ENCODE measurements around the gene RXRA.

The RXRA gene

DNA sequence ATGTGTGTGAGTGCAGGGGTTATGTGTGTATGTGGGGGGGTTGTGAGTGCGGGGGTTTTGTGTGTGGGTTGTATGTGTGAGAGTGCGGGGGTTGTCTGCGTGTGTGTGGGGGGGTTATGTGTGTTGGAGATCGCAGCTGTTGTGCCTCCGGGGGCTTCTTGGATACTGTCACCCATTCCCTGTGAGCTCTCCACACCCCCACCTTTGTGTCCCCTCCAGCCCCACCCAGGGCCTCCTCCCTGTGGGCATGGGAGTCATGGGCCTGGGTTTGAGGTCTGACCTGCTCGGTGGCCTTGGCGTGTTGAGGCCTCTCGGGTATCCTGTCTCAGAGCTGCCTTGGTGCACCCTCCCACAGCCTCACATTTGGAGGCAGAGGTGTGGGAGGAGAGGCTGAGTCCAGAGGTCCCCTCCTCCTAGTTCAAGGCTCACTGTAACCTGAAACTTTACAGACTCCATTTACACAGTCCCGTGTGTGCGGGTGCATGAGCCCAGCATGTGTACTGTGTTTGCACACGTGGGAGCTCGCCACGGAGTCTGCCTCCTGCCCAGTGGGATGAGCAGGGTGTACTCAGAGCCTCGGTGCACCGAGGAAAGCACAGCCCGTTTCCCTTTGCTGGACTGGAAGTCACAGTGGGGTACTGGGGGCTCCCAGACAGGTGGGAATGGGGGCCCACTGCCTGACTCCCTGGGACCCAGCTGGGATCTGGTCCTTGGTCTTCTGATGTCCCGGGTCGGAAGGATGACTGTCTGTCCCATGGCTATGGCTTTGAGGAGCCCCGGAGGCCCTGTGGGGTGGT lies 43.4 kb downstream of the RXRA start:
- no peak for DNase-seq

DNA sequence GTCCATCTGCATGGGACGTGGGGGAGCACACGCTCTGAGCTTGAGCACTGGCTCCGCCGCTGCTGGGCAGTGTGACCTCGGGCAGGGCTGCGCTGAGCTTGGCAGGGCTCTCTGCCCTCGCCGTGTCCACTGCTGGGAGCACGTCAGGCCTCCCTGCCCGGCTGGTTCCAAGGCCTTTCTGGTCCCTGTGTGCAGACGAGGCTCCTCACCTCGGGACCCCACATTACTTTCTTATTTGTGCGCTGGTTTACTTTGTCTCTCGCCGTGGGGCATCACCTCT lies 43.9 kb downstream of the RXRA start:
- DNase-seq = no peak

DNA sequence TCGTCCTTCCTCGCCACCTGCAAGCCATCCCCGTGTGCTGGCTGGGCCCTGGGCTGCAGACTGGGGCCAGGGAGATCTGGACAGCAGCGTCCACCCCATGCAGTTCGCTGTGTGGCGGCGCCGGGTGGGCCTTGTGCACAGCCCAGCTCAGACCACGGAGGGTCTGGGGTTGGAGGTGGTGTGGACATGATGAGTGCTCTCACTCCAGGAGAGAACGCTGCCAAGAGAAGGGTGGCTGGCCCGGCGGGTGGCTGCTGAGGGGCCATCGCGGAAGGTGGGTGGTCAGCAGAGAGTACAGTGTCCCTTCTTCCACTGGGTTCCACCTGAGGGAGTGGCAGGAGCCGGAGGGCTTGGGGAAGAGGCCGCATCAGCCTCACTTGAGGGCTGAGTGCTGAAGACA lies 44.4 kb downstream of the RXRA start:
- DNase-seq = no peak

DNA sequence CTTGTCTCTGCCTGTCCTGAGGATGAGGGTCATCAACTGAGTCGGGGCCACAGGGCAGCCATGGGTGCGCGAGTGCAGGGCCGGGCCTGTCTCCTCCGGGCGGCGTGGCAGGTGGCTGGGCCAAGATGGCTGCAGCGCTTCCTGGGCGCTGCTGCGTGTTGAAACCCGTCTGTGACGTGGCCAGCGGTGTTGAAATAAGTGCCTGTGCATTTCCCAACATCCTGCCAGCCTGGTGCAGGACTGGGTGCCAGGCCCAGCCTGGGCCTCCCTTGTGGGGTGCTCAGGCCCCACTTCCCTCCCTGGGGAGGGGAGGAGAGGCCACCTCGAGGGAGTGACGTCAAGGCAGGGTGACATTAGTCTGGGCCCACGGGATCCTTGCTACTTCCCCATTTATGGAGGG lies 45.5 kb downstream of the RXRA start:
- peak; percentile 35 for DNase-seq

DNA sequence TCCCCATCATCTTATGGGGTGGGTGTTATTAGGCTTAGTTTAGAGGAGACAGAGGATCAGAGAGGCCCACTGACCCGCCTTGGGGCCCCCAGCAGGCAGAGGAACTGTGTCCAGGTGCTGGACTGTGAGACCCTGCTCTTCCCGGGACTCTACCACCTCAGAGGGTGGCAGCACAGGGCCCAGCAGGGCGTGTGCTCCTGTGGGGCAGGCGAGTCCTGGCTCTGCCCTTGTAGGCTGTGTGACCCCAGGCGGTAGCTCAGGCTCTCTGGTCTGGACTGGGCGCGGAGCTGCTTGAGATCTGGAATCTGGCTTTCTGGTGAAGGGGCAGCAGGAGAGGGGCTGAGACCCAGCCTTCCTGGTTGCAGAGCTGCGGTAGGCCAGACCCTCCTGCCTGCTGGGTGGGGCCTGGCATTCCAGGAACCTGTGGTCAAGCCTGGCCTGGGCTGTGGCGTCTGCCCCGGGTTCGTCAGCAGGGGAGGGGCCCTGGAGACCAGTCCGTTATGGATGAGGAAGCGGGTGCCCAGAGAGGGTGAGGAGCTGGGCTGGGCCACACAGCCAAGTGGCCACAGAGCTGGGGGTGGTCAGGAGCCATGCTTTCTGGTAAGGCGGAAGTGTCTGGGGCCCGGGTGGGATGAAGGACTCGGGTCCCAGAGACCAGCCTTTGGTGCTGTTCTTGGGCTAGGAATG lies 46.5 kb downstream of the RXRA start:
- DNase-seq = peak; percentile 32

DNA sequence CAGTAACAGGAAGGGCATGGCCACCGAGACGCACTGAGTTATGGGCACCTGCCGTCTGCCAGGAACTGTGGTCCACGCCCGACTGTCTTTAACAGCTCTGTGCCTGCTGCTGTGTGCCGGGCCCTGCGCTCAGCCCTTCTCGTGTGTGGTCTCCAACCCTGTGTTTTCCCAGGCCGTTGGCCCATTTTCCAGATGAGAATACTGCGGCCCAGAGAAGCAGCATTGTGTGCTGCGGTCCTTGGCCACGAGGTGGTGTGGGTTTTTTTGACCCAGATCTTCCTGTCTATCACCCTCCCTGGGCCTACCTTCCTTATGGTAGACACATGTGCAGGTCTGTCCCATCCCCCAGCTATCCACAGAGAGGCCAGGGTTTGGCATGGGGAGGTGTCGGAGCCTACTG lies 47.0 kb downstream of the RXRA start:
- peak; percentile 34 for DNase-seq

DNA sequence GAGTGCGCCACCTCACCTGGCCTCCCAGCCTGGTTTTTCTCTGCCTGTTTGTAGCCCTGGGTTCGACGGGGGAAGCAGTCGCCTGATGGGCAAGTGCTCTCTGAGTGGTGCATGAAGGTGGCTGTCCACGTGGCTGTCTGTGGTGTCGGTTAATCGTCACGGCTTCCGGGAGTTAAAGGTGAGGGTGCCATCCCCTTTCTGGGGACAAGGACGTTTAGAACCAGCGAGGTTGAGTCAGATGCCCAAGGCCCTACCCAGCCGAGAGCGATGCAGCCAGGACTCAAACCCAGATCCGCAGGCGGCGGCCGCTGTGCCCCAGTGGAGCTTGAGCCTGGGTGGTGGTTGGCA lies 47.7 kb downstream of the RXRA start:
- no peak for DNase-seq

DNA sequence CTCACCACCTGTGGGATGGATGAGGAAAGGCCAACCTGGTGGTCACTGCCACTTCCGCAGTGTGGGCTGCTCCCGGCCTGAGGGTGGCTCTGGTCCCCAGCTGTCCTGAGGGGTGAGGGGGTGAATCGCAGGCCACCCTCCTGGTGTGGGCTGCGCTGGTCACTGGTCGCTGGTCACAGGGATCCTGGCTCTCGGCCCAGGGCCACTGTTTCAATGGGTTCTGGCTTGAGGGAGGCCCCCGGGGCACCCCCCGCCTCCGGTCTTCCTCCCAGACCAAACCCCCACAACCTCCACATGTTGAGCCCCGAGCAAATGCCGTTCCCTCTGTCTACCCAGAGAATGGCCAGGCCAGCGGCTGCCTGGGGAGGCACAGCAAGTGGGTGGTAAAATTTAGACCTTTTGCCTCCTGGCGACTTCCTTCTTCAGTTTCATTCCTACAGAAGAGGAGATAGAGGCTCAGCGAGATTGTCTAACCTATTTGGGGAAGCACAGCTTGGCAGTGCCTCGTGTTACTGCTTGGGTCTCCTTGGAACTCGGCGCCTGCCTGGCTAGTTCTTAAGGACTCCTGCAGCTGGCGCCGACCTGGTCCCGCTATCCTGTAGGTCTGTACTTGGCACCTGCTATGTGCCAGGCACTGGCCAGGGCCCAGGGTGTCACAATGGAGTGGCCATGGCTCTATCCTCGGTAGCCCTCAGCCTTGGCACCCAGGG lies 48.2 kb downstream of the RXRA start:
- DNase-seq = no peak

DNA sequence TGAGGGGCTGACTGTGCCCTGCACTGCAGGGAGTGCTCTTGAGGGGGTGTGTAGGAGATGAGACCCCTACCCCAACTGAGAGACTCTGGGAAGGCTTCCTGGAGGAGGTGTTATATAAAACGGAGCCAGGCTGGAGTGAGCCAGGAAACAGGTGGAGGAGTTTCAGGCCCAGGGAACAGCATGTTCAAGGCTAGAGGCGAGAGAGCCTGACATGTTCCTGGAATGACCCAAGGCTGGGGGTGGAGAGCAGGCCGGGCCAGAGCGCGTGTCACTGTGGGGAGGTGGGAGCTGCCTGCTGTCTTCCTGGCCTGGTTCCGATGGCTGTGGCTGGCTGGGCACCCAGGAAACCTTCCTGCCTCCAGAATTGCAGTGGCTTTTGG lies 48.7 kb downstream of the RXRA start:
- no peak for DNase-seq

DNA sequence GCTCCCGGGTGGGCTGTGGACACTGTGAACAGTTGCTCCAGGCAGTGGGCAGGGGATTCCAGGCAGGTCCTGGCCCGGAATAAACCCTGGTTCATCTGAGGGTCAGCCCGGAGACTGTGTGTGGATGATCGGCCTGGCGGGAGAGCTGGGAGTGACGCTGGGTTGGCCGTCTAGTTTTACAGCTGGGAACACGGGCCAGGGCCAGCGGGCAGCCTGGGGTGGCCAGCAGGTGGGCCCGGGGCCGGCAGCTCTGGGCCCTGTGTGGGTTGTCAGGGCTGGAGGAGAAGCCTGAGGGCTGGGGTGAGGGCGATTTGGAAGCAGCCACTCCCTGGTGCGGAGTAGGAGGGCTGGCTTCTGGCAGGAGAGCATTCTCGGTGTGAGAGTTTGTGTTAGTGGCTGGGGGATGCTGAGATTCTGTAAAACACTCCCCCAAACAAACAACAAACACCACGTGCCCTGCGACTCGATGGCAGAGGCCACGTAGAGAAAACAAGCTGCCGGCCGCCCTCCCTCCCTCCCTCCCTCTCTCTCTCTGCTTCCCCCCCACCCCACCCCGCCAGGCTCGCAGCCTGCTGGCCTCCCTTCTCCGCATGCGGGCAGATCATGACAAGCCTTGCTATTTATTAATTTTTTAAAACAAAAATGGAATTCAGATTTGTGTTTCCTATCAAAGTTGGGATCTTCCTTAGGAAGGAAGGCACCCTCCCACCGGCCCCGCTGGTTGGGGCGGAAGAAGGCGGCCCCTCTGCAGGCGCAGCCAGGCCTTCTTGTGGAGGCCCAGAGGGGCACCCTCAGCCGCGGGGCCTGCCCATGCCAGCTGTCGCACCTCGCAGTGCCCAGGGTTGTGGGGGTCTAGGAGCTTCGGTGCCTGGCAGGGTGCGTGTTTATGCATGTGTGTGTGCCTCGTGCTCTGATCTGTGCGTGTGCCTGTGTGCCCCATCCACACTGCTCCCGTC lies 49.5 kb downstream of the RXRA start:
- peak; percentile 50 for DNase-seq

DNA sequence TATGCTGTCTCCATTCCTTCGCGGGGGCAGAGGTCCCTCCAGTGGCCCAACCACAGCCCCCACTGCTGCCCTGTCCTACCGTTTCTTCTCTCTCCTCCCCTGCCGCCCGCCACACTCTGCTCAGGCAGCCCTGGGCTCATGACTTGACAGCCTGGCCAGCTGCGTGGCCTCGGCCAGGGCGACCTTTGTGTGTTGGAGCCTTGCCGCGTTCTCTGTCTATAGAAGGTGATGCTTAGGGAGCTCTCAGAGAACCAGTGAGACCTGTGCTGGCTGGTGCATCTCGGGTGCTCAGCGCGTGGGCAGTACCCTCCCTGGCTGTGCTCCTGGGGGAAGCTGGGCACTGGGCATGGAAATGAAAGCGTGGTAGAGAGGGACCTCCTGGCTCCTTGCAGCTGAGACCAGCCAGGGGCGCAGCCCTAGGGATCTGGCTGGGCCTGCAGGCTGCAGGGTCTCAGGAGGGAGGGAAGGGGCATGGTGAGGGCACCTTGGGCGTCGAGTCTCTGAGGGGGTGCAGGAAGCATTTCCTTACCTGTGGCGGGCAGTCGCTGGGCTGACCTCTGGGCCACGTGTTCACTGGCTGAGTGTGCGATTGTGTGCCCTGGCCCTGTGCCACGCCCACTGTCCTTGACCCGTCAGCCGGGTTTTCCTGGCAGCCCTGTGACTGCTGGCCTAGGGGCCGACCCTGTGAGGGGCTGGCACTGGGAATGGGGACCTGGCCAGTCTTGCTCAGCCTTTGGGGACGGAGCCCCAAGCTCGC lies 50.3 kb downstream of the RXRA start:
- DNase-seq = no peak

DNA sequence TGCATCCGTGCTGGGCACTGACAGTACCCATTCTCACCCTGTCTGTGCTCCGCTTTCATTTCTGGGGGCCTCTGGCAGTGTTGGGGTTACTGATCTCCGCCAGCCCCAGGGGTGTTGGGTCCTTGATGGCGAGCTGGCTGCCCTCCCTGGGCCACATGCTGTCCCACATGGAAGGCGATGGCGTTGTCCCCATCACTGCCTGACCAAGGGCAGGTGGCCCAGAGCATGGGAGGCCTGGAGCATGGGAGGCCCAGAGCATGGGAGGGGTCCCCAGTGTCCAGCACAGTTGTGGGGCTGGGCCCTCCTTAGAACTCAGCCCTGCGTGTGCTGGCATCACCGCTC lies 50.9 kb downstream of the RXRA start:
- DNase-seq = no peak

DNA sequence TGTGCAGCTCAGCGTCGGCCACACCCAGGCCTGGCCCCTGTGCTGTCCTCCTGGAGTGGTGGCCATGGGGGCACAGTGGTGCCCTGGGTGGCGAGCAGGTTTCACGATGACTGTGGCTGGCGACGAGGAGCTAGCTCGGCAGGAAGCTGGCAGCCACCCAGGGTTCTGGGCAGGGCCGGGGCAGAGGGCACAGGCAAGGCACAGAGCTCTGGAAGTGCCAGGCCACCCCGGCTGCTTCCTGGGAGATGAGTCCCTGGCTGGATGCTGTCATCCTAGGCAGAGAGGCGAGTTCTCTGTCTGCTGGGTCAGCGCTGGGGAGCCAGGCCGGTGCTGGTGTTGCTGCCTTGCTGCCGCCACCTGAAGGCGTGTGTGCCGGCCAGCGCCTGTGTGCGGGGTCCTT lies 51.7 kb downstream of the RXRA start:
- DNase-seq = peak; percentile 33

DNA sequence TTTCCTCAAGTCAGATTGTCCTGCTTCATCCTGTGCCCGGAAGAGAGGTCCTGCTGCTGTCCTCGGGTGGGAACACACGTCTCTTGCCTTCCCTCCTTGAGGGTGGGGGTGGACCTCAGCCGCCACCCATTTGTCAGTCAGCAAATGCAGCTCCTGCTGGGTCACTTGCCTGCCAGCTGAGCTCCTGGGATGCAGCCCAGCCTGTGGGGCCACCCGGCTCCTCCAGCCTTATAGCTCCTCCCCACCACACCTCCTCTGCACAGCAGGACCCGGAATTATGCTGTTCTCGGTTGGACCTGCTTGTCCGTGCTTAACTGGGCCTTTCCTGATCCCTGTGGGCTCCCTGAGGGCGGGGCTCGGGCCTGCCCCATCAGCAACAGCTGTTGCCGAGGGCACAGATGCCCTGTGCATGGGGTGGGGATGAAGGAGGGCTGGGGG lies 52.7 kb downstream of the RXRA start:
- no peak for DNase-seq

DNA sequence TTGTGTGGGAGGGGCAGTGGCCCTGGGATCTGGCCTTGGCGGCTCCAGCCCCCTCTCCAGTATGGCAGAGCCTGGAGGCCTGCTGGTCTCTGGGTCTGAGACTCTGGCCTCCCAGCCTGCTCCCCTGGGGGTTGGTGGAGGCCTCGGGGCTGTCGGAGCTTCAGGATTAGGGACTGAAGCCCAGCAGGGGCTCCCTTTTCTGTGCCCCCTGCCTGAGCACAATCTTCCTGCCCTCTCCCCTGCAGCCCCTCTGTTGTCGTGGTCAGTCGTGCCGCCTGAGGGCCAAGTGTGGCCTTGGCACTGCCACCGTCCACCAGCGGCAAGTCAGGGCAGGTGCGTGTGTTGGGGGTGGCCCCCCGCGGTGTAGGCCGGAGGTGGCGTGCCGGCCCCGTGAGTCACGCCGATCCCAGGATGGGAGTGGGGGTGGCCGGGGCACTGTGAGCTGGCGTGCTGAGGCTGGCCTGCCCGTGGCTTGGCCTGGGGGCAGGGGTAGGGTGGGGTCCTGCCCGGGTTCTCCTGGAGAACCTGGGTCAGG lies 53.6 kb downstream of the RXRA start:
- no peak for DNase-seq

DNA sequence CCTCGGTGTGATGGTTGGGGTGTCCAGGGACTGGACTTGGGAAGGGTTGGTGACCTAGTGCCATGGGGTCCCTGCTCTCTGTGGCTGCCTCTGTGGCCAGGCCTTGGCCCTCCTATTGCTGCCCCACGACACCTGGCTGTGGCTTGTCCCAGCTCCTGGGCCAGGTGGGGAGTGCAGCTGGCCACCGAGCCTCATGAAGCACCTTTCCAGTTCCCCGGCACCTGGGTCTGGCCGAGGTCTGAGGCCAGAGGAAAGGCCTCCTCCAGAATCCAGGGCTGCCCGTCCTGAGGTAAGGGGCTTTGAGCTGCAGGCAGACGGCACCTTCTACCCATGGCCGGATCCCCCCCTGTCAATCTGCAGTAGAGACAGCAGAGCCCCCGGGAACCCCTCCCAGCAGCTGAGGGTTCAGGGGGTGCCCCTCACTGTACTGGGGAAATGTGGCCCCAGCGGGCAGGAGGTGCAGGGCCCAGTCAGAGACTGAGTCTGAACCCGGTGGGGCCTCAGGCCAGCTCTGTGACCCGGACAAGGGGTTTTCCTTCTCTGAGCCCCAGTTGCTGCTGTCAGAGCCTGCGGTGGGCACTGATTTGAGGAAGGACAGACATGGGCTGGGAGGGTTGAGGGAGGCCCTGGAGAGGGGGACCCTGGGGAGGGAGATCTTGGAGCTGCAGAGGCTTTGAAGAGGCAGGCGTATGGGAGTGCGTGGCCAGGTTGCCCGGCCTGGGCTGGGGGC lies 54.5 kb downstream of the RXRA start:
- DNase-seq = no peak

DNA sequence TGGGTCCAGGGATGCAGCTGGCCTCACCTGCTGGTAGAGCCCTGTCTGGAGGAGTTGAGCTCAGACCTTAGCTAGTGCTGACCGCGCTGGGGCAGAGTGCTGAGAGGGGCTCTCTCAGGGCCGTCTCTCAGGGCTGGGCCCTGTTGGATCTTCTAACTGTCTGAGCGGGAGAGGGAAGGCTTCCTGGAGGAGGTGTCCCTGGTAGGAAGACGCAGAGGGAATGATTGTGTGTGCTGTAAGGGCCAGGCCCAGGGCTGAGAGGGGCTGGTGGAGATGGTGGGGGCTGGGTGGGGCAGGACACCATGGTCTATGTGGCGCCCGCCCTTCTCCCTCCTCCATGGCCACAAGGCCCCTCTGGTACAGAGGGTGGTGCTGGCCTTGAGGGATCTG lies 55.0 kb downstream of the RXRA start:
- DNase-seq = no peak

DNA sequence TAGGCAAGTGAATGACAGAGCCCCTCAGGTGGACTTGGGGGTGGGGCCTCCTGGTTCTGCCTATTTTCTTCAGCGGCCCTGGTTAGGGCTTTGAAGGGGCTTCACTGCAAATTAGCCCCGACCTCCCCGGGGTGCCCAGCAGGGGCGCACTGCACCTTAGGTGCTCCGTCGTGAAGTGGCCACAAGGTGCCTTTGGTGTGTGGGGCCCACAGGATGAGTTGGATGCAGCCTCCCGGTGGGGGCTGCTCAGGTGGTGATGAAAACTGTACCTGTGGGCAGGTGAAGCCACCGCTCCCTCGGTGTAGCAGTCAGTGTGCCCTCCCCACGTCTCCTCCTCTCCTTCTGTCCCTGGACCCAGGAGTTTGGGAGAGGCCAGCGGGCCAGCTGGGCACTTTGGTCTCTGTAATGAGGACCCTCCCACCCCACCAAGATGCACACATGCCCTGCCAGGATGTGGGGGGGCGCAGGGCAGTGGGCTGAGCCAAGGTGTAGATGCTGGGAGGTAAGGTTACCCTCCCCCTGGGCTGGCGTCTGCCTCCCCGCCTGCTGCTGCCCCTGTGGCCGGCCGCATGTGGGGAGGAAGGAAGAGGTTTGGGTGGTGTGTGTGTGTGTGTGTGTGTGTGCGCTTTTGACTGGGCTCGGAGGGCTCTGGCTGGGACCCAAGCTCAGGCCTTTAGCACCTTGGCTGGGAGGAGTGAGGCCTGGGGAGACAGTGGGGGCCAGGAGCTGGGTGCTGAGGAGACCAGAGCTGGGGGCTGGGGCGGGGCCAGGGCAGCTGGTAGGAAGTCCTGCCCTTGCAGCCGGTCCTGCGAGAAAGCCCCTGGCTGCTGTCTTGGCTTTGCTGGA lies 55.6 kb downstream of the RXRA start:
- DNase-seq = peak; percentile 85

DNA sequence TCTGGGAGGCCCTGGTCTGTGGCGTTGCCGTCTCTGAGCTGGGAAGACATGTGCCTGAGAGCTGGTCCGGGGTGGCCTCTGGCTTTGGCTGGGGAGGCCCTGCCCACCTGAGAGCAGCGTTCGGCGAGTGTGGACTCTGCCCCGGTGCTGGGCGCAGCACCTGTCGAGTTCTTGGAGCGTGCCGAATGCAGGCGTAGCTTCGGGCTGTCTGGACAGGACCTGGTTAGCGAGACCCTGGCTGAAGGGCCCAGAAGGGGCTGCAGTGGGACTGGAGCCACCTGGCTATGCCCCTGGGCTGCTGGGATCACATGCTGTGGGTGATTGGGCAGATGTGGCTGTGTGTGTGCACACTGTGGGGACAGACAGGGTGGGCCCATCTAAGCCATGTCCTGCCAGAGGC lies 56.5 kb downstream of the RXRA start:
- no peak for DNase-seq

DNA sequence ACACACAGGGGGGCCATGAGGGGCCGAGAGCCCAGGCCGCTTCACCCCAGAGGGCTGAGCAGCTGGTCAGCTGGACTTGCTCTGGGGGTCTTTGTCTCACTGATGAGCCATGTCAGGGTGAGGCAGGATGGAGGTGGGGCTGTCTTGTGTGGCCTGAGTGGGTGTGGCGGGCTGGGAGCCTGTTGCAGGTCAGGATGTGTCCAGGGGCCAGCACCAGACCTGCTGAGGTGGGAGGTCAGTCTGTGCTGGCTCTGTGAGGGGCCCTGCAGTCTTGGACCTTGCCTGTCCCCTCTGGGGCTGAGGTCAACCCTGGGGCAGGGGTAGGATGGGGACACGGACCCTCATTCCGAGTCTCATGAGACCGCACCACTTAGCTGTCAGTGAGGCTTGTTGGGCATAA lies 56.9 kb downstream of the RXRA start:
- DNase-seq = no peak
